Endothelial cell (in vitro differentiated cells): ENCODE data around the gene FOSB. TPM values are rescaled to one million over a fixed set of nuclear protein-coding genes. Genes with fewer than 3 reads are reported as not detected.

Source experiments
- DNase-seq: peaks from one replicate; pipeline ENCODE4 v3.0.0; 2021; ENCODE audit warnings: low spot score
- H3K27ac Mint-ChIP-seq: one replicate; pipeline ENCODE4 v1.8.0; 2021; ENCODE audit warnings: mixed read lengths, inconsistent platforms; ENCODE audit not compliant: unreplicated experiment
- H3K27me3 Mint-ChIP-seq: one replicate; pipeline ENCODE4 v1.8.0; 2021; ENCODE audit warnings: mild to moderate bottlenecking, moderate library complexity, mixed read lengths, inconsistent platforms; ENCODE audit not compliant: unreplicated experiment
- H3K36me3 Mint-ChIP-seq: one replicate; pipeline ENCODE4 v1.8.0; 2021; ENCODE audit warnings: mild to moderate bottlenecking, low read depth, mixed read lengths, inconsistent platforms; ENCODE audit not compliant: unreplicated experiment
- H3K4me1 Mint-ChIP-seq: one replicate; pipeline ENCODE4 v1.8.0; 2021; ENCODE audit warnings: mild to moderate bottlenecking, mixed read lengths, inconsistent platforms; ENCODE audit not compliant: unreplicated experiment
- H3K4me3 Mint-ChIP-seq: one replicate; pipeline ENCODE4 v1.8.0; 2021; ENCODE audit warnings: mild to moderate bottlenecking, mixed read lengths, inconsistent platforms; ENCODE audit not compliant: unreplicated experiment
- H3K9me3 Mint-ChIP-seq: one replicate; pipeline ENCODE4 v1.8.0; 2021; ENCODE audit warnings: mixed read lengths, inconsistent platforms; ENCODE audit not compliant: unreplicated experiment
- microRNA-seq: library from miRNA; unstranded; fragments of <30 nt; microRNA quantifications from one replicate; pipeline ENCODE4, GENCODE V29; 2020; ENCODE audit not compliant: unreplicated experiment
- total RNA-seq: library from RNA; stranded (reverse); fragmentation: NEBNext Ultra II Directional; extraction: Animal tissue kit (Norgen Biotek cat#: 25700); gene quantifications from one replicate; pipeline ENCODE4 v1.2.1, GENCODE V29; 2021; ENCODE audit not compliant: unreplicated experiment
- TF ChIP-seq, protein P1 (sequence below): fragments of 200-600 bp; sonication (generic); IDR thresholded peaks from one replicate; pipeline ENCODE4 v1.5.0; 2021; ENCODE audit warnings: antibody characterized with exemption; ENCODE audit not compliant: unreplicated experiment

FOSB gene
- total RNA-seq, 1 donor from 2014 or later, result 64.2 TPM

DNA sequence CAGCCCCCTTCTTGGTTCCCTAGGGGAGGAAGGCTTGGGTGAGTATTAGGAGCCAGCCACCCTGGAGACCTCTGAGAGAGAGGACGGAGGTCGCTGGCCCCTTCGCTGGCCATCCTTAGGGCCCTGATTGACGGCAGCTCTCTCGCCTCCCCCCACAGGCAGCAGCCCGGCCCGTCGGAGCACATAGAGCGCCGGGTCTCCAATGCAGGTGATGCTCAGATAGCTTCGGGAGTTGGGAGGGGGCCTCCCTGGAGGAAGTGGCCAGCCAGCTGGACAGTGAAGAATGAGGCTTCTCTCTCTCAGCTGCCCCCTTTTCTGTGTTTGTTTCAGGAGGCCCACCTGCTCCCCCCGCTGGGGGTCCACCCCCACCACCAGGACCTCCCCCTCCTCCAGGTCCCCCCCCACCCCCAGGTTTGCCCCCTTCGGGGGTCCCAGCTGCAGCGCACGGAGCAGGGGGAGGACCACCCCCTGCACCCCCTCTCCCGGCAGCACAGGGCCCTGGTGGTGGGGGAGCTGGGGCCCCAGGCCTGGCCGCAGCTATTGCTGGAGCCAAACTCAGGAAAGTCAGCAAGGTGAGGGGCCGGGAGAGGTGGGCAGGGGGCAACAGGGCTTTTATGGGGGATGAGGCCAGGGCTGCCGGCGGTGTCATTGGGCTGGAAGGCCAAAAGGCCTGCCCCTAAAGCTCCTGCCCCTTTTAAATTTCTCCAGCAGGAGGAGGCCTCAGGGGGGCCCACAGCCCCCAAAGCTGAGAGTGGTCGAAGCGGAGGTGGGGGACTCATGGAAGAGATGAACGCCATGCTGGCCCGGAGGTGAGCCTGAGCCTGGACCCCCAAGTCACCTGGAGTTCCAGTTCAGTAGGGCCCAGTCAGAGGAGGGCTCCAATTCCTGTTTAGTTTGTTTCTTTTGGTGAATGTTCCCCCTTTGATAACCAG lies 54.5 kb downstream of the FOSB start:
- no peak for DNase-seq
- peak overlapping the region; percentile 31 for H3K4me3 Mint-ChIP-seq
- H3K27me3 Mint-ChIP-seq, result peaks cover 13% of the 10 kb centered on the region
- TF ChIP-seq, protein P1, sequence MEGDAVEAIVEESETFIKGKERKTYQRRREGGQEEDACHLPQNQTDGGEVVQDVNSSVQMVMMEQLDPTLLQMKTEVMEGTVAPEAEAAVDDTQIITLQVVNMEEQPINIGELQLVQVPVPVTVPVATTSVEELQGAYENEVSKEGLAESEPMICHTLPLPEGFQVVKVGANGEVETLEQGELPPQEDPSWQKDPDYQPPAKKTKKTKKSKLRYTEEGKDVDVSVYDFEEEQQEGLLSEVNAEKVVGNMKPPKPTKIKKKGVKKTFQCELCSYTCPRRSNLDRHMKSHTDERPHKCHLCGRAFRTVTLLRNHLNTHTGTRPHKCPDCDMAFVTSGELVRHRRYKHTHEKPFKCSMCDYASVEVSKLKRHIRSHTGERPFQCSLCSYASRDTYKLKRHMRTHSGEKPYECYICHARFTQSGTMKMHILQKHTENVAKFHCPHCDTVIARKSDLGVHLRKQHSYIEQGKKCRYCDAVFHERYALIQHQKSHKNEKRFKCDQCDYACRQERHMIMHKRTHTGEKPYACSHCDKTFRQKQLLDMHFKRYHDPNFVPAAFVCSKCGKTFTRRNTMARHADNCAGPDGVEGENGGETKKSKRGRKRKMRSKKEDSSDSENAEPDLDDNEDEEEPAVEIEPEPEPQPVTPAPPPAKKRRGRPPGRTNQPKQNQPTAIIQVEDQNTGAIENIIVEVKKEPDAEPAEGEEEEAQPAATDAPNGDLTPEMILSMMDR, result no peak
- no peaks in the 10 kb centered on the region for H3K9me3 Mint-ChIP-seq
- H3K27ac Mint-ChIP-seq, result no peak overlapping the region
- peaks cover 32% of the 10 kb centered on the region for H3K36me3 Mint-ChIP-seq
- H3K4me1 Mint-ChIP-seq, result peaks cover 2% of the 10 kb centered on the region

DNA sequence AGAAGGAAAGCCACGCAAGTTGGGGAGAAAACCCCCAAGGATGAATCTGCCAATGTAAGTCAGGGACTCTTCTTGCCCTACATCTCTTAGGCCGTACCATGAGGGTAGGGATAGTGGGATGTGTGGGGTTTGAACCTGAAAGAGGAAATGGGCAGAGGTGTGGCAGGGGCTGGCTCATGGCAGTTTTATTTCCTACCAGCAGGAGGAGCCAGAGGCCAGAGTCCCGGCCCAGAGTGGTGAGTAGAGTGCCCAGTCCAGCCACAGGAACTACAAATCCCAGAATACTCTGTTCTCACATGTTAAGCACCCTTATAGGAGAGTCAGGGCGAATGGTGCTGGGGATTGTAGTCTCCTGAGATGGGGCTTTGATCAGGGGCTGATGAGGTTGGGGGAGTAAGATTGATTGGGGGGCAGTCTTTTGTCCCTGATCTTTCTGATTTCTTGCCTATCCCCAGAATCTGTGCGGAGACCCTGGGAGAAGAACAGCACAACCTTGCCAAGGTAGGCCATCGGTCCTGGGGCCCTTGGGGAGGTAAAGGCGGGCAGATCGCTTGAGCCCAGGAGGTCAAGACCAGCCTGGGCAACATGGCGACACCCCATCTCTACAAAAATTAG lies 56.0 kb downstream of the FOSB start:
- peaks cover 15% of the 10 kb centered on the region for H3K27me3 Mint-ChIP-seq
- peak overlapping the region; percentile 48 for H3K27ac Mint-ChIP-seq
- H3K4me3 Mint-ChIP-seq, result peak overlapping the region; percentile 56
- TF ChIP-seq, protein P1, result peak; percentile 82
- DNase-seq, result peak; percentile 74
- H3K9me3 Mint-ChIP-seq, result no peaks in the 10 kb centered on the region
- peaks cover 33% of the 10 kb centered on the region for H3K36me3 Mint-ChIP-seq
- H3K4me1 Mint-ChIP-seq, result peaks cover 11% of the 10 kb centered on the region

DNA sequence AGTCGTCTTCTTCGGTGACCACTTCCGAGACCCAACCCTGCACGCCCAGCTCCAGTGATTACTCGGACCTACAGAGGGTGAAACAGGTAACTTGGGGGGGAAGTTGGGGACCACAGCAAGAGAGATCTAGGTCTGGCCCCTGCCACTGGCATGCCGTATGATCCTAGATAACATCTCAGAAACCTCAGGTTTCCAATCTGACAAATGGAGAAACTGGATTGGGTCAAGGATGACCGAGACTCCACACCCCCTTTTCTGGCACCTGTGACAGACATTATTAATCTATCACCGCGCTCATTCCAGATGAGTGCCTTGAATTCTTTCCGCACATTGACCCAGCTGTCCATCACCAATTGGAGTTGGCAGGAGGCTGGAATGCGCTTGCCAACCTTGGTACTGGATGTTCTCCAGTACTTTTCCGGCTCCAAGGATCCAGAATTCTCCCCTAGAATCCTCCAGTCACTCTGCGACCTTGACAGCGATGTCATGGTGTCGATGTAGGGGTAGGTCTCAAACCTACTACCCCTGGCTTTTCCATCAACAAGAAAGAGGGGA lies 56.9 kb downstream of the FOSB start:
- Mint-ChIP-seq H3K9me3 (no peaks in the 10 kb centered on the region), H3K4me1 (peaks cover 11% of the 10 kb centered on the region), H3K27ac (no peak overlapping the region), H3K4me3 (no peak overlapping the region), H3K36me3 (peaks cover 33% of the 10 kb centered on the region), H3K27me3 (peaks cover 21% of the 10 kb centered on the region)
- no peak for DNase-seq
- TF ChIP-seq, protein P1, result no peak

Small RNA genes lying within 50 kb of the gene (microRNA-seq; reads per million reads assigned to microRNA genes)
- gene MIR6088, result not detected

Other genes starting within 250 kb of the FOSB start
- 5.5 TPM for gene EXOC3L2, start 222.6 kb upstream of the FOSB start, total RNA-seq
- gene MARK4, start 216.7 kb upstream of the FOSB start, total RNA-seq, result 165 TPM
- not detected for gene CKM, start 145.1 kb upstream of the FOSB start, total RNA-seq
- 0.44 TPM for gene KLC3, start 127.2 kb upstream of the FOSB start, total RNA-seq
- 44.2 TPM for gene ERCC2, start 97.4 kb upstream of the FOSB start, total RNA-seq
- 13.2 TPM for gene PPP1R13L, start 62.9 kb upstream of the FOSB start, total RNA-seq
- gene POLR1G, start 61.4 kb upstream of the FOSB start, total RNA-seq, result 4.4 TPM
- gene ERCC1, start 44.1 kb upstream of the FOSB start, total RNA-seq, result 62.8 TPM
- 25.3 TPM for gene RTN2, start 29.1 kb downstream of the FOSB start, total RNA-seq
- 0.33 TPM for gene PPM1N, start 30.4 kb downstream of the FOSB start, total RNA-seq
- 246 TPM for gene VASP, start 39.5 kb downstream of the FOSB start, total RNA-seq
- 13.4 TPM for gene OPA3, start 116.8 kb downstream of the FOSB start, total RNA-seq
- gene GPR4, start 134.2 kb downstream of the FOSB start, total RNA-seq, result 13.5 TPM
- 20.3 TPM for gene EML2, start 171.4 kb downstream of the FOSB start, total RNA-seq
- 1.6 TPM for gene GIPR, start 200.2 kb downstream of the FOSB start, total RNA-seq
- 479 TPM for gene SNRPD2, start 224.0 kb downstream of the FOSB start, total RNA-seq
- gene QPCTL, start 224.7 kb downstream of the FOSB start, total RNA-seq, result 10.6 TPM